Measurements from ENCODE around the gene CXXC5.

CXXC5 gene

DNA sequence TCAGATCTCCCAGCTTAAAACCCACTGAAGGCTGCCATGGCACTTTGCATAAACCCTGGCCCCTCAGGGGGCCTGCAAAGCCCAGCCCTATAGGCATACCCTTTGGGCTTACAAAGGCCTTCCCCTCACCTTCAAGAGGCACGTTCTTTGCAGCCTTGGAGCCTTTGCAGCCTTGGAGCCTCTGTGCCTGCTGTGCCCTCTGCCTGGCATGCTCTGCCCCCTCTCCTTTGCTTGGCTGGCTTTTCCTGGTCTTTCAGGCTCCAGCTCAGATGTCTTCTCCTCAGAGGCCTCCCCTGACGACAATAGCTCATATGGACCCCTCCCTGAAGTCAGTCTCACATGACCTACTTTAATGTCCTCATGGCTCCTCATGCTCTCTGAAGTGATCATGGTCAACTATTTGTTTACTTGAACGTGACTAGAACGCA, 60.3 kb downstream of the CXXC5 start:
- no peak overlapping the region for H3K4me3 ChIP-seq (ENCODE audit: control insufficient read depth, low read depth, low read length)
- TF ChIP-seq, protein P1, sequence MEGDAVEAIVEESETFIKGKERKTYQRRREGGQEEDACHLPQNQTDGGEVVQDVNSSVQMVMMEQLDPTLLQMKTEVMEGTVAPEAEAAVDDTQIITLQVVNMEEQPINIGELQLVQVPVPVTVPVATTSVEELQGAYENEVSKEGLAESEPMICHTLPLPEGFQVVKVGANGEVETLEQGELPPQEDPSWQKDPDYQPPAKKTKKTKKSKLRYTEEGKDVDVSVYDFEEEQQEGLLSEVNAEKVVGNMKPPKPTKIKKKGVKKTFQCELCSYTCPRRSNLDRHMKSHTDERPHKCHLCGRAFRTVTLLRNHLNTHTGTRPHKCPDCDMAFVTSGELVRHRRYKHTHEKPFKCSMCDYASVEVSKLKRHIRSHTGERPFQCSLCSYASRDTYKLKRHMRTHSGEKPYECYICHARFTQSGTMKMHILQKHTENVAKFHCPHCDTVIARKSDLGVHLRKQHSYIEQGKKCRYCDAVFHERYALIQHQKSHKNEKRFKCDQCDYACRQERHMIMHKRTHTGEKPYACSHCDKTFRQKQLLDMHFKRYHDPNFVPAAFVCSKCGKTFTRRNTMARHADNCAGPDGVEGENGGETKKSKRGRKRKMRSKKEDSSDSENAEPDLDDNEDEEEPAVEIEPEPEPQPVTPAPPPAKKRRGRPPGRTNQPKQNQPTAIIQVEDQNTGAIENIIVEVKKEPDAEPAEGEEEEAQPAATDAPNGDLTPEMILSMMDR (IDR thresholded peaks at IDR 0.05; ENCODE audit: control insufficient read depth, insufficient read depth, low read depth, low read length, missing control alignments): no peak
- no peak for DNase-seq (ENCODE audit: low read depth)

DNA sequence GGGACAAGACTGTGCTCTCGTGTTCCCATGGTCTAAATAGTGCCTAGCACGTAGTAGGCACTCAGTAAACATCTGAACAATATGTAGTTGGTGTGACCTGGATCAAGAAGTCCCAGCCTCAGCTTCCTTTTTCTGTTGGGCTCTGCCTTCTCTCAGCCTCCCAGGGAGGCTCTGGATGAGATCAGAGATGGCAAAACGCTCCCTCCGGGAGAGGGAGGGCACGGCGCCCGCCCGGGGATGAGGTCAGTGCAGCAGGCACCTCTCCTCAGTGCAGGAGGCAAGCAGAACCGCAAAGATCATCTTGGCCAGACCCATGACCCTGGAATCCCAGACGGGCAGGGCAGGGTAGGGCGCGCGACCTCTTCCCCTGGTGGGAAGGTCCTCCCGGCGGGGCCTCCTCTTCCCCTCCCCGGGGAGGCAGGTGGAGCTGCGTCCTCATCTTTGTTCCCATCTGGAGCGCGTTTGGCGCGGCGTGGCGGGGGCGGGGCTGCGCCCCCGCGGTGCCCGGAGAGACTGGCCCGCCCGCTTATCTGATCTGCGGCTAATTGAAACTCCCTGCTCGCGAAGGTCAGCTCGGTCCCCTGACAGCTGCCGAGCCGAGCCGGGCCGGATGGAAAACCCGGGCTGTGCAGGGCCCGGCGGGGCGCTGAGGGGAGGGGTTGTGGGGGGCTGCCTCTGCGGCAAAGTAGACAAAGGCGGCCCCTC, 60.9 kb downstream of the CXXC5 start:
- no peak overlapping the region; the same call in 1 of the 2 replicates for H3K4me3 ChIP-seq (ENCODE audit: control insufficient read depth, low read depth, low read length)
- TF ChIP-seq, protein P1 (IDR thresholded peaks at IDR 0.05; ENCODE audit: control insufficient read depth, insufficient read depth, low read depth, low read length, missing control alignments): no peak
- no peak for DNase-seq (ENCODE audit: low read depth)

DNA sequence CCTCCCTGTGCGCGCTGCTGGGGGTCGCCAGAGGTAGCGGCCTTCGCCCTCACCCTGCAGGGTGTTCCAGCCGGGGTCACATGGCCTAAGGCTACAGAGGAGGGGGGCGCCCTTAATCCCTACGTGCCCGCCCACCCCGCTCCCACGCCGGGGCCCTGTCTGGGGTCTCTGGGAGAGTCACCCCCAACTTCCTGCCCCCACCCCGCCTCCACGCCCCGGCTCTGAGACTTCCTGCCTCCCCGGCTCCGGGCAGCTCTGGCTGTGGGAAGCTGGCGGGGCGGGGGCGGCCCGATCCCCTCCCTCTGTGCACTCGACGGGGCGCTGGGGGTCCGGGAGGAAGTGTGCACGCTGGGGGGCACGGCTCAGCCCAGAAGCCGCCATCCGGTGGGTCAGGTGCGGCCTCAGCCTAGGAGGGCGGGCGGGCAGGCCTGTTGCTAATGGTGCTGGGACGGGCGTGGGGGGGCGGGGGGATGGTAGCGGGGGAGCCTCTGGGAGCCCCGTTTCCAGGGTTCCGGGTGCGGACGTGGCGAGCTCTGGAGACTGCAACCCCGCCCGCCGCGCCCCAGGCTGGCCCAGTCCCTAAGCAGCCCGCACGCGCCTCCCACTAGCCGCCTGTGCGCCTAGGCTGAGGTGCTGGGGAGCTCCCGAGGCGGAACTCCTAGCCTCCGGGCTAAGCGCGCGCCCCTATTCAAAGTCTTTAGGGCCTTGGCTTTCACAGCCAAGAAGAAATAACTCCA, 61.6 kb downstream of the CXXC5 start:
- H3K4me3 ChIP-seq (ENCODE audit: control insufficient read depth, low read depth, low read length): no peak overlapping the region; the same call in 1 of the 2 replicates
- DNase-seq (ENCODE audit: low read depth): no peak
- TF ChIP-seq, protein P1 (IDR thresholded peaks at IDR 0.05; ENCODE audit: control insufficient read depth, insufficient read depth, low read depth, low read length, missing control alignments): no peak

DNA sequence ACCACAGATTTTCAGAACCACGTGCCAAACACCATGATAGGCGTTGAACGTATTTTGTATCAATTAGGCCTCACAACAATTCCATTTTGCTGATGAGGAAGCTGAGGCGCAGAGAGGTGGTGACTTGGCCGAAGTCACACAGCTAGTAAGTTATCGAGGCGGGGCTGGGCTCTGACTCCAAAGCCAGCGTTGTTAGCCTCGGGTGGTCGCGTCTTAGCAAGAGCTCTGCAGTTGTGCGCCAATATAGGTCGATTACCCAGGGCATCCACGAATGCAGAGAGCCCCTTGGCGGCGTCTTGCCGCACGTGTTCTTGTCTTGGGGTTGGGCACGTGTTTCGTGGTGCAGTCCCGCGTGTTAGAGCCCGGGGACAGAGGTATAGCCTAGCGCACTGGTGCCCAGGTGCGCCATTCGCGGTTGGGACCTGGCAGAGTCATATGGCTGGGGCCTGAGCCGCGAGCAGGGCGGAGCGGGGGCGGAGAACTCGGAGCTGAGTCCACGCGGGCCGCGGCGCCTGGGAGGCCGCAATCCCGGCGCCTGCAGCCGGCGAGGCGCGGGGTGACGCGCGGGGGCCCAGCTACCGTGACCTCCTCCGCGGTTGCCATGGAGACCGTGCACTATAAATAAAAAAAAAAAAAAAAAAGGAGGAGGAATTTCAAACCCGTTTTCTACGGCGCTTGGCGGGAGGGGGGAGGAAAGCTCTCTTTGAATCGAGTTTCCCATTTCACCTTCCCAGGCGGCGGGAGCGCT, 62.3 kb downstream of the CXXC5 start:
- TF ChIP-seq, protein P1 (IDR thresholded peaks at IDR 0.05; ENCODE audit: control insufficient read depth, insufficient read depth, low read depth, low read length, missing control alignments): no peak
- DNase-seq (ENCODE audit: low read depth): no peak
- peak overlapping the region; percentile 56 for H3K4me3 ChIP-seq (ENCODE audit: control insufficient read depth, low read depth, low read length)

DNA sequence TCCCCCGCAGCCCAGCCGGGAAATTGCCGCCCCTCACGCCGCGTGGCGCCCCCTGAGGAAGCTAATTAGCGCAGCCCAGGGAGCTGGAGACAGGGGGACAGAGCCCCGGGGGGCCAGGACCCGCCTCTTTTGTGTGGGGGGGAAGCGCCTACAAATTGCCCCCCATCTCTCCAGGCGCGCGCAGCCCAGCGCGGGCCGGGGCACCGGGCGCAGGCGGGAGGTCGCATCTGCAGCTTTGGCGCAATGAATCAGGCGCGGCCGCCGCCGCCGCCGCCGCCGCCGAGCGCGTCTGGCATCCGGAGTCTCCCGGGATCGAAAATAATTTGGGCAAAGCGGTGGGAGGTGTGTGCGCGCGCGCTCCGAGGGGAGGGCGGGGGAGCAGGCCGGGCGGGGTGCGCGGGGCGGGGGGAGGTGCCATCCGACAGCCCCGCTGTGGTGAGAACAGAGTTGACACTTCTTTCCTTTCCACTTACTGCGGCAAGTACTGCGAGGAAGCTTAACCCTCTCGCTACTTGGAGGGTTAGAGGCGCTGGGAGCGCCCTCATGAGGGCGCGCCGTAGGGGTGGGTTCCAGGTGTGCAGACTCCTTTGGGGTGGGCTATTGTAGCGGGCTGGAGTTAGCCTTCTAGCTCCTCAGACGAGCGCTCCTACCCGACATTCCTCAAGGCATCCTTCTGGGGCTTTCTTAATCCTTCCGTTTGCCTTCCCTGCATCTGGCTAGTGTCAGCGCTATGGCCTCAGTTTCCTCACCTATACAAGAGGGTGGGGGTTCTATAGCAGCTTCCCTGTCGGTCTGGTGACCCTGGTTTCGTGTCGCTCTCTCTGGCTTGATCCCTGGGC, 63.1 kb downstream of the CXXC5 start:
- DNase-seq (ENCODE audit: low read depth): no peak
- H3K4me3 ChIP-seq (ENCODE audit: control insufficient read depth, low read depth, low read length): peak overlapping the region; percentile 56
- TF ChIP-seq, protein P1 (IDR thresholded peaks at IDR 0.05; ENCODE audit: control insufficient read depth, insufficient read depth, low read depth, low read length, missing control alignments): peak; percentile 36

DNA sequence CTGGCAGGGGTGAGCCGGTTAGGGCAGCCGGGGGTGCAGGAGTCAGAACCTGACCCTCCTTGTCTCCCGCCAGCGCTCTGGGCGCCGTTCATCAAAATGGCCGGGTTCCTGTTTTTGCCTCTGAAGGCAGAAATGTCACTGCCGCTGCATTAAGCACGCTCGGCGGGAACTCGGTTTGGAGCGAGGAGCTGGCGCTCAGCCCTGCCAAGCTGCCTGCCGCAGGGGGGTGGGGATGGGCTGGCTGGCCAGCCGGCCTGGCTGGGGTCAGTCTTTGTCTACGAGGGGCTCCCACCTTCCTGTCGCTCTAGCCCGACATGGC, 63.7 kb downstream of the CXXC5 start:
- TF ChIP-seq, protein P1 (IDR thresholded peaks at IDR 0.05; ENCODE audit: control insufficient read depth, insufficient read depth, low read depth, low read length, missing control alignments): no peak
- no peak overlapping the region; the same call in 1 of the 2 replicates for H3K4me3 ChIP-seq (ENCODE audit: control insufficient read depth, low read depth, low read length)
- no peak for DNase-seq (ENCODE audit: low read depth)

Measured in AG09309 (cell line).